Colonic mucosa (tissue), 4 donors: ENCODE results near the gene ARHGEF37. TPM values are rescaled to one million over a fixed set of nuclear protein-coding genes. Genes with fewer than 3 reads are reported as not detected.
A peak's percentile ranks its signal among the peaks of the same experiment; 100 is the strongest.

Source experiments
- DNase-seq: peaks from one replicate; pipeline ENCODE4 v3.0.0-alpha.2; 2020
- H3K27ac ChIP-seq: fragments of 200-600 bp; one replicate; pipeline ENCODE4 v1.8.0; 2021
- H3K27me3 ChIP-seq: fragments of 200-600 bp; one replicate; pipeline ENCODE4 v1.8.0; 2021
- H3K36me3 ChIP-seq: fragments of 200-600 bp; one replicate; pipeline ENCODE4 v1.8.0; 2021
- H3K4me1 ChIP-seq: fragments of 200-600 bp; one replicate; pipeline ENCODE4 v1.8.0; 2021; ENCODE audit warnings: mild to moderate bottlenecking
- H3K4me3 ChIP-seq: fragments of 200-600 bp; one replicate; pipeline ENCODE4 v1.8.0; 2021
- H3K9ac ChIP-seq, 2 donors: one replicate each; pipeline ENCODE4 v1.7.0; 2013; ENCODE audit warnings: control low read depth in 2 of 2, low read depth in 2 of 2, low read length in 2 of 2
- H3K9me3 ChIP-seq: fragments of 200-600 bp; one replicate; pipeline ENCODE4 v1.8.0; 2021
- intact Hi-C: fragments of 100-400 bp; cut with DNase I; formaldehyde crosslinking; loops from one replicate; pipeline ENCODE4 v1.14.1; 2022
- total RNA-seq, 2 donors: library from RNA; stranded (reverse); fragmentation: NEBNext Ultra II Directional in 1 of 2; extraction: Animal tissue kit (Norgen Biotek cat#: 25700) in 1 of 2; gene quantifications; one replicate each; pipeline ENCODE4 v1.2.1, GENCODE V29; 2021
- TF ChIP-seq, protein P1 (sequence below): fragments of 200-600 bp; IDR thresholded peaks from one replicate; pipeline ENCODE4 v1.8.0; 2022; ENCODE audit warnings: antibody characterized with exemption, mild to moderate bottlenecking
- donor health status: healthy.
- donor health status: DM: no; HTN: no; CAD: no.
- donor health status: DM: no; HTN: no; CAD: no.

ARHGEF37 gene
- total RNA-seq, 2 donors from 2014 or later = 11.9 to 15.7 TPM

DNA sequence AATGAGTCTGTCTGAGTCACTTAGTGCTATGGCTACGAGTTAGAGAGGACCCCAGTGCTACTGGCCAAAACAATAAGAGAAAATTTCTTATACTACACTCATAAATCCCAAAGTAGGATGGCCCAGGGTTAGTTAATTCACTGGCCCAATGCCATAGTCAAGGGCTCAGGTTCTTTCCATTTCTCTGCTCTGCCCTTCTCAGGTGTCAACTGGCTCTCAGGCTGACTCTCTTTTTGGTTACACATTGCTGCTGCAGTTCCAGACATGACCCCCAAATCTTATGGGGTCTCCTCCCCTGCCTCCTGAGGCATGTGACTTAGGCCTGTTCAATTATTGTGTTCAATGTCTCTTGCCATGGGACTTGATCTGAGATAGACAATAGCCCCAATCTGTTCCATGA is 70.4 kb downstream of the ARHGEF37 start:
- Histone ChIP-seq H3K9ac (no peak overlapping the region), H3K27ac (no peak overlapping the region), H3K27me3 (no peaks in the 10 kb centered on the region), H3K9me3 (no peaks in the 10 kb centered on the region), H3K4me3 (no peak overlapping the region), H3K4me1 (no peaks in the 10 kb centered on the region), H3K36me3 (no peaks in the 10 kb centered on the region)
- no peak for DNase-seq
- TF ChIP-seq, protein P1, sequence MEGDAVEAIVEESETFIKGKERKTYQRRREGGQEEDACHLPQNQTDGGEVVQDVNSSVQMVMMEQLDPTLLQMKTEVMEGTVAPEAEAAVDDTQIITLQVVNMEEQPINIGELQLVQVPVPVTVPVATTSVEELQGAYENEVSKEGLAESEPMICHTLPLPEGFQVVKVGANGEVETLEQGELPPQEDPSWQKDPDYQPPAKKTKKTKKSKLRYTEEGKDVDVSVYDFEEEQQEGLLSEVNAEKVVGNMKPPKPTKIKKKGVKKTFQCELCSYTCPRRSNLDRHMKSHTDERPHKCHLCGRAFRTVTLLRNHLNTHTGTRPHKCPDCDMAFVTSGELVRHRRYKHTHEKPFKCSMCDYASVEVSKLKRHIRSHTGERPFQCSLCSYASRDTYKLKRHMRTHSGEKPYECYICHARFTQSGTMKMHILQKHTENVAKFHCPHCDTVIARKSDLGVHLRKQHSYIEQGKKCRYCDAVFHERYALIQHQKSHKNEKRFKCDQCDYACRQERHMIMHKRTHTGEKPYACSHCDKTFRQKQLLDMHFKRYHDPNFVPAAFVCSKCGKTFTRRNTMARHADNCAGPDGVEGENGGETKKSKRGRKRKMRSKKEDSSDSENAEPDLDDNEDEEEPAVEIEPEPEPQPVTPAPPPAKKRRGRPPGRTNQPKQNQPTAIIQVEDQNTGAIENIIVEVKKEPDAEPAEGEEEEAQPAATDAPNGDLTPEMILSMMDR = no peak
- intact Hi-C loops = no loop called here

DNA sequence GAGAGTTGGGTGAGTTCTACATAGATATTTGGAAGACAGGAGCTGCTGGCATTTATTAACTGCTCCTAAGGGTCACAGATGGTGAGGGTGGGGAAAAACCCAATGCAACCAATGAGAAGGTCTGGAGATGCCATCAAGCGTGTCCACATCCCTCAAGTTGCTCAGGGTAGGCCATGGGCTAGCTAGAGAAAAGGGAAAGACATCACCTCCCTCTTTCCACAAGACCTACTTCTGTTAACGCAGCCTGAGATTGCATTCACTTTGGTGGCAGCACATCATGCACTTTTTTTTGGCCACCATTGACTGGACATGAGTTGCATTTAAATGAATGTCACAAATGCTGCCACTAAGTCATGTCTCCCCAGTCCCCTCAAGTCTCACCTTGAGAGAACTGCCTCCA is 71.4 kb downstream of the ARHGEF37 start:
- TF ChIP-seq, protein P1 = no peak
- Histone ChIP-seq H3K27me3 (no peaks in the 10 kb centered on the region), H3K4me3 (no peak overlapping the region), H3K27ac (no peak overlapping the region), H3K36me3 (no peaks in the 10 kb centered on the region), H3K9ac (no peak overlapping the region), H3K4me1 (peaks cover 4% of the 10 kb centered on the region), H3K9me3 (no peaks in the 10 kb centered on the region)
- DNase-seq = no peak
- intact Hi-C loops = no loop called here

DNA sequence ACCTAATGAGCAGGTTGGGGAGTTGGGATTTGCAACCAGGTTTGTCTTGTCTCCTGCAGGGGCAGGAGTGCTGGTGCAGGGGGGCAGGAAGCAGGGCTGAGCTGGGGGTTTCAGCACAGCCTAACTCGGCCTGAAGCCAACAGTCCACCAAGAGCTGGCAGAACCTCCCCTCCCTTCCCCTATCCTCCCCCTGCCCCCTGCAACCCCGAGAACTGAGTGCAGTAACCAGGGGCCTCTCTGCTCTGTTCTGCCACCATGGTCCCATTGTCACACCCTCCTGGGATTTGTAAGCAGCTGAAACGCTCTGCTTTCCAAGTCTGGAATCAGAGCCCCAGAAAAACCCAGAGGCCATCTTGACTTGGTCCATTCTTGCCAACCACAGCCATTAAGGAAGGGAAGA is 72.9 kb downstream of the ARHGEF37 start:
- Histone ChIP-seq H3K27me3 (no peaks in the 10 kb centered on the region), H3K4me3 (no peak overlapping the region), H3K9ac (no peak overlapping the region), H3K27ac (no peak overlapping the region), H3K4me1 (peaks cover 4% of the 10 kb centered on the region), H3K36me3 (no peaks in the 10 kb centered on the region), H3K9me3 (no peaks in the 10 kb centered on the region)
- peak; percentile 12 for DNase-seq
- TF ChIP-seq, protein P1 = no peak
- intact Hi-C loops = no loop called here

DNA sequence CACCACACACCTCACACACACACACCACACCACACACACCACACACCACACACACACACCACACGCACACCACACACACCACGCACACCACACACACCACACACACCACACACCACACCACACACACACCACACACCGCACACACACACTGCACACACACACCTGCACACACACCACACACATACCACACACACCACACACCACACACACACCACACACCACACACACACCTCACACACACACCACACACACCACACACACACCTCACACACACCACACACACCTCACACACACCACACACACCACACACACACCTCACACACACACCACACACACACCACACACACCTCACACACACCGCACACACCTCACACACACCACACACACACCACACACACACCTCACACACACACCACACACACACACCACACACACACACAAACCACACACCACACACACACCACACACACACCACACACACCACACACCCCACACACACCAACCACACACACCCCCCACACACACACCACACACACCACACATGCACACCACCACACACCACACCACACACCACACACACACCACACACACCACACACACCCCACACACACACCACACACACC is 73.7 kb downstream of the ARHGEF37 start:
- Histone ChIP-seq H3K9me3 (no peaks in the 10 kb centered on the region), H3K27me3 (no peaks in the 10 kb centered on the region), H3K9ac (no peak overlapping the region), H3K4me3 (no peak overlapping the region), H3K36me3 (no peaks in the 10 kb centered on the region), H3K27ac (no peak overlapping the region), H3K4me1 (peaks cover 4% of the 10 kb centered on the region)
- TF ChIP-seq, protein P1 = no peak
- intact Hi-C loops = loop anchor here (5.0 kb wide), 1 partner anchor 172 kb away; no protein-coding TSS in a partner anchor
- DNase-seq = peak; percentile 11

DNA sequence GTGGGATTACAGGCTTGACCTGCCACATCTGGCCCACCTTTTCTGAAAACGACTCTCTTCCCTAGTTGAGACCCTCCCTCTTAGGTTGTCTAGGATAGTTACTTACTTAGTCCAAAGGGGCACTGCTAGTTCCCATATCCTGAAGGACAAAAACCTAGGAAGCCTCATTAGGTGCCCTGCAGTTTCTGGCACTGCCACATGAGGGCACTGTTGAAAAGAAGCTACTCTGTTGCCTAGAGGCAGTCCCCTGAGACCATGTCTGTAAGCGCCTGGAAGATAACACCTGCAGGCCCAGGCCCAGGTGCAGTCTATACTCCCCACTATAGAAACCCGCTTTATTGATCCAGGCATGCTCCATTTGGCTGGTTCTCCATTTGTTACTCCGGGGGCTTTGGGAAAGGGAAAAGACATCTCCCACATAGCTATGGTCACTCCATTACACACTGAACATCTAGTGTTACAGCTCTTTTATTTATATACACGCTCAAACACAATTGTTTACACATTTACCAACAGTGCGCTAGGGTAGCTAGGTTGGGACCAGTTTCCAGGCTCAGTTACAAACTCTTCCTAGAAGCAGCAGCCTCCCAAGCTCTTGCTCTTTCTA is 75.4 kb downstream of the ARHGEF37 start:
- DNase-seq = peak; percentile 85
- H3K4me1 ChIP-seq = peaks cover 4% of the 10 kb centered on the region
- no peaks in the 10 kb centered on the region for H3K27me3 ChIP-seq
- peak overlapping the region; percentile 30 for H3K27ac ChIP-seq
- no peak overlapping the region for H3K4me3 ChIP-seq
- H3K9ac ChIP-seq = peak overlapping the region; percentile 1 to 20
- TF ChIP-seq, protein P1 = peak; percentile 79
- no peaks in the 10 kb centered on the region for H3K36me3 ChIP-seq
- intact Hi-C loops = loop anchor here (5.0 kb wide), 1 partner anchor 171 kb away; no protein-coding TSS in a partner anchor
- H3K9me3 ChIP-seq = no peaks in the 10 kb centered on the region
